Brain microvascular endothelial cell (primary cell): Measurements from ENCODE around the gene CACNA2D2.

Experiments used
- DNase-seq: peaks from one replicate; pipeline ENCODE4 v3.0.0-alpha.2; 2020
- H3K27ac ChIP-seq: fragments of 250-450 bp; sonication (Bioruptor Pico); 2 replicates; pipeline ENCODE4 v1.5.1; 2020; ENCODE audit warnings: mild to moderate bottlenecking, moderate library complexity
- H3K27me3 ChIP-seq: fragments of 250-450 bp; sonication (Bioruptor Pico); replicated peaks from 2 replicates; pipeline ENCODE4 v1.5.1; 2020; ENCODE audit warnings: mild to moderate bottlenecking
- H3K36me3 ChIP-seq: fragments of 250-450 bp; sonication (Bioruptor Pico); replicated peaks from 2 replicates; pipeline ENCODE4 v1.5.1; 2020; ENCODE audit warnings: mild to moderate bottlenecking
- H3K4me3 ChIP-seq: 2 replicates; pipeline ENCODE4 v1.5.1; 2011; ENCODE audit warnings: low read depth, mild to moderate bottlenecking, control low read depth, low read length, moderate library complexity
- CTCF ChIP-seq: IDR thresholded peaks from 2 replicates; pipeline ENCODE4 v1.5.1; 2011; ENCODE audit warnings: low read depth, mild to moderate bottlenecking, moderate library complexity, low read length, control low read depth, inconsistent platforms; ENCODE audit errors: missing control alignments
- in situ Hi-C: cut with HindIII; loops from 2 replicates; pipeline ENCODE4 v1.10.0; 2017; ENCODE audit warnings: low sequenced_read_pairs, low pct_ligation_motif_present

The CACNA2D2 gene

GRCh38 chr3:50503504-50504342 is at the start of gene CACNA2D2:
Gene CACNA2D2 (minus strand): TSS chr3:50503634. CDS start chr3:50503423, 211 bp downstream.
- in situ Hi-C loops, result no loop called here
- no peak for TF ChIP-seq CTCF
- H3K27ac ChIP-seq, result no peak within 1 kb of the TSS
- no peak for DNase-seq
- no peaks in the 10 kb centered on the region for H3K36me3 ChIP-seq
- H3K4me3 ChIP-seq, result no peak within 1 kb of the TSS
- peaks cover 25% of the 10 kb centered on the region for H3K27me3 ChIP-seq

- Histone ChIP-seq H3K27ac (no peak overlapping the region), H3K4me3 (no peak overlapping the region), H3K27me3 (peaks cover 2% of the 10 kb centered on the region), H3K36me3 (no peaks in the 10 kb centered on the region)
- DNase-seq, result no peak
- no peak for TF ChIP-seq CTCF
- in situ Hi-C loops, result no loop called here
These were observed 49.2 kb upstream of the CACNA2D2 start for GRCh38 chr3:50552598-50552997.

- no peak for DNase-seq
- Histone ChIP-seq H3K4me3 (no peak overlapping the region), H3K27ac (no peak overlapping the region), H3K27me3 (no peaks in the 10 kb centered on the region), H3K36me3 (no peaks in the 10 kb centered on the region)
- in situ Hi-C loops, result no loop called here
- TF ChIP-seq CTCF, result no peak
These were observed 48.4 kb upstream of the CACNA2D2 start for GRCh38 chr3:50551681-50552435.

GRCh38 chr3:50551054-50551659 is 47.7 kb upstream of the CACNA2D2 start:
- no peak for TF ChIP-seq CTCF
- in situ Hi-C loops, result no loop called here
- H3K36me3 ChIP-seq, result no peaks in the 10 kb centered on the region
- H3K4me3 ChIP-seq, result no peak overlapping the region
- no peaks in the 10 kb centered on the region for H3K27me3 ChIP-seq
- H3K27ac ChIP-seq, result no peak overlapping the region
- DNase-seq, result no peak

- Histone ChIP-seq H3K27ac (no peak overlapping the region), H3K36me3 (no peaks in the 10 kb centered on the region), H3K27me3 (no peaks in the 10 kb centered on the region), H3K4me3 (no peak overlapping the region)
- peak; percentile 32 for DNase-seq
- in situ Hi-C loops, result no loop called here
- TF ChIP-seq CTCF, result peak; percentile 85
These were observed 46.8 kb upstream of the CACNA2D2 start for GRCh38 chr3:50550079-50550736.
